Stimulated activated CD4-positive, alpha-beta T cell treated with anti-CD3 and anti-CD28 coated beads, Interleukin-4, amount 100 ng/mL, for 24 hours (primary cell): ENCODE measurements around the gene SLC46A3.
"Not testable (repeated sequence)": the region's sequence is repeated elsewhere in the genome, so short reads cannot be mapped to it uniquely, and the experiment has no call there.

ENCODE experiments used
- DNase-seq: peaks from one replicate; pipeline ENCODE4 v3.0.0-alpha.2; 2020

Gene SLC46A3

DNA sequence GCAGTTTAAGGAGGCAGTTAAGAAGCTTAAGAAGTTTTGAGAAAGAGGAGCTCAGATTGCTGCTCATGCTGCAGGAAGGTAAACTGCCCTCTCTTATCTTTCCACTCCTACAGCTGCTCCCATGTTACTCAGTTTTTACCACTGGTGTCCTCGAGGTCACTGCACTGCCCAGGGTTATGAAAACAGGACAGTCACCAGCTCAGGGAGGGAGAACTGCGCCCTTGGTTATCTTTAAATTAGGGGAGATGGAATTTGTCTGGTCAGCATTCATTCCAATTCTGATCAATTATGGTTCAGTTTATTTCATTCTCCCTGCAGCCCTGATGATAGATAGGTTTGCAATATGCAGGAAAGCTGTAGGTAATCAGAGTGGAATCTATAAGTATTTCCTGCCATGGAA is 10.8 kb upstream of the SLC46A3 start:
- no peak for DNase-seq

DNA sequence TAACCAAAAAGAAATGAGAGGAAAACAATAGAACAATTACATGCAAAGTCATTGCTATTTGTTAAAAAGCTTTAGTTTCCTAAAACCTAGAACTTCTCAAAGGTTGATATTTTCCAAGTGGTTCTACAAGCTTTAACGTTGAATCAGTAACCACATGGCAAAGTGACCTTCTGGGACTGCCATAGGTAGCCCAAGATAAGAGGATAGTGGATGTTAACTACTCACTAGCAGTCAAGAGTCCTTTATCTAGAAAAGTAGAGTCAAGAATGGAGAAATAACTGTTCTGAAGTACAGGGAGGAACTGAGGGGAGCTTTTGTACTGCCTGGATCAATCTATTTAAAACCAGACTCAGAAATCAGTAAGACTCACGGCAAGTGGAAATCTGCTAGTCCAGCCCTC is 9.9 kb upstream of the SLC46A3 start:
- no peak for DNase-seq

DNA sequence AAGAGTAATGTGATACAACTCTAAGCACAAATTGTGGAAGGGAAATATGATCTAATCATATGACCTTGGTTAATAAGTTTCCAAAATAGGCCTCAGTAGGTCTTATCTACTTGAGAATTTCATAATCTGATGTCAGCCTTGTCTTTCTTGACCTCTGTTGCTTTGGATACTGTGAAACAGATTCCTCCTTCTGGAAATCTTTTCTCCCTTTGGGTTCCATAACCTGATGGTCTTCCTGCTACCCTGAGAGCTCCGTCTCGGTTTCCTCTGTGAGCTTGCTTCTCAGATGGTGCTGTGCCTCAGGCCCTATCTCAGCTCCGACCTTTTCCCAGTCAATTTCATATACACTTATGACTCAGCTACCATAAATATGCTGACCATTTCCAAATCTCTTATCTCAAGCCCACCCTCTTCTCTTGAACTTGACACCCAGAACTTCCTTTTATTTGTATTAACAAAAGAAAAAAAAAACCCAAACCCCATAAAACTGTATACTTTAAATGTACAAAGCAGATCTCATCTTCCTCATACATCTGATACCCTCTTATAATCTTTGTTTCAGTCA is 6.4 kb upstream of the SLC46A3 start:
- DNase-seq: no peak

DNA sequence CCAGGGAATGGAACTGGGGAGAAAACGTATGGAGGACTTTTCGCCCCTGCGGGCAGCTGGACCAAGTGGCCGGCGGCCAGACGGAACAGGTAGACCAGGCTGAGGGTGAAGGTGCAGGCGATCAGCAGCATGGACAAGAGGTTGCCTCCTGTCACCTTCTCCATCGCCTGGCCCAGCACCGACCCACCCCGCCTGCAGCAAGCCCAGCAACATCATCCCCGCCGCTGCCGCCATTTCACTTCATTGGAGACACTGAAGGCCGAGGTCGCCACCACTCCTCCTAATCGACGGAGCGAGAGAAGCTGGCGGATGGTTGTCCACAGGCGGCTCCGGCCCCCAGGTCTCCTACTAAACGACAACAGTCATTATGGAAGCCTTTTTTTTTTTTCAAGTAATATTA is 5.0 kb upstream of the SLC46A3 start:
- DNase-seq: no peak

DNA sequence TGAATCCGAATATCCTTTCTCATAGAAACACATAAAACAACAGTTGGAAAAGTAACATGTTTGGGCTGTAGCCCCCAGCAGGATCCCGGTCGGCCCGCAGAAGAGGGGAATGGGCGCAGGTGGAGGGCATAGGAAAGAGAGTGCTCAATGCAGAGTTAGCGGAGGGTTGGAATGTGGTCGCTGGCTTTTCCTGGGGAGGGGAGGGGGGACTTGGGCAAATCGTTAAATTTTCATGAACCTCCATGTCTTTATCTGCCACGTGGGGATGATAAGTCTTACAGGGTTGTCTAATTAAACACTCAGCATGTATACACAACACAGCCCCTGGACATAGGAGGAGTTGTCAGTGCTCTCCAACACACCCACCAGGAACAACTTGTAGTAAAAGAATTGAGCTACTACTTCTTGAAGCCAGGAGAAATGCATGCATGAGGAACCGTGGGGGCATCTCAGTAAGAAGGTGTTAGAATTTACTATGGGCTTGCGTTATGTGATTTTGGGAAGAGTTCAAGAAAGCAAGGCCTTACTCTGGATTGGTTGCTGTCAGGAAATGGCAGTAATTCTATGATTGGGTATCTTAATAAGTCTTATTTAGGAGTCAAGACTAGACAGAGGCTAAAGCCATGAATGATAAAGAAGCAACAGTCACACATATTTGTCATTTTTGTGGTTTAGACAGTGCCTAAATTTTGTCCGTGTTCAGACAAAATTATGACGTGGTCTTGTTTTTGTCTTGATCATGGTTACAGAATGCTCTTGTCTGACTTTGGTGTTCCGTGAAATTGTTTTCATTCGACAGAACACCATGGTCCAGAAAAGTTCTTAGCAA is 671 bp upstream of the SLC46A3 start:
- DNase-seq: no peak

DNA sequence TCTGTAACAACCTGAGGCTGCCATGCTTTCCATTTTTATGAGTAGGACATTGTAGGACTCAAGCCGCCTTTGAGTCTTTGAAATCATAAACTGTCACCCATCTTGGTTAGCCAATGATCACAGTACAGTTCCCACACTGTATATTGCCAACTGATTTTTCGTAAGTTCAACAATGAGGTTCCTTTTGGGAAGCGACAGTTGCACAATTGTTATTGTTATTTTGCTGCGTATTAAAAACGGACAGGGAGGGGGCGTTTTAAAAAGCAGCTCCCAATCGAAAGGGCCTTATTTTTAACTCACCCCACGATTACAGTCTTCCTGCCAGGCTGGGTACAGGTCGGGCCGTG is 601 bp downstream of the SLC46A3 start:
- DNase-seq: no peak

DNA sequence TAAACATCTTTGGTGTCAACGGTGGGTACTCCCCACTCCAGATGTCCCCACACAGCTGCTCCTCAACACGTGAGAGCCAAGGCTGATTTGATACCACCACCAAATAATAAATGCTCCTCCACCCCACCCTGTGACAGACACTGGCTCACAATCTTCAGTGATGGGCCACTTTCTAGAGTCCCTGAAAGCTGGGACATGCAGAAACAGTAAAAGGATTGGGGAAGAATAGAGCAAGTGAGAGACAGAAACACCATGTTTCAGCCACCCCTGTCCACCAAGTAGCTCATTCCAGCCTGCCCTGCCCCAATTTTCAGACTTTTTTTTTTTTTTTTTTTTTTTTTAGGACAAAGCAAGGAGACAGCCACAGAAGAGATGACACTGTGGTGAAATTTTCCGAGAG is 1.6 kb downstream of the SLC46A3 start:
- DNase-seq: no peak

DNA sequence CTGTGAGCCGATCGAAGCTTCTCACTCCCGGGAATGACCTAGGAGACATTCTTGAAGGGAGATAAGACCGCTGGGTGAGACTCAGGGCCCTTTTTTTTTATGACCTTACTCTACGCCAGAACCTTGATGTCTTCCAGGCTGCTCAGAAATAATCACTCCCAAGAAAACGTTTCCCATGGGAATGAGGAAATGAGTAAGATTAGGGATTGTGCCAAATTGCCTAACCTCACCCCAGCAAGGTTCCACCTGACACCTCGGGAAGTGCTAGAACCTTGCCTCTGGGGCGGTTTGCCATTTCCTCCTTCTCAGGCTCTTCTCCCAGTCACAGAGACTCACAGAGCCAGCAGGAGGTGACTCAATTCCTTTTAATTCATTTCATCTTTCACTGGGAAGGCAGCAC is 2.3 kb downstream of the SLC46A3 start:
- DNase-seq: no peak

DNA sequence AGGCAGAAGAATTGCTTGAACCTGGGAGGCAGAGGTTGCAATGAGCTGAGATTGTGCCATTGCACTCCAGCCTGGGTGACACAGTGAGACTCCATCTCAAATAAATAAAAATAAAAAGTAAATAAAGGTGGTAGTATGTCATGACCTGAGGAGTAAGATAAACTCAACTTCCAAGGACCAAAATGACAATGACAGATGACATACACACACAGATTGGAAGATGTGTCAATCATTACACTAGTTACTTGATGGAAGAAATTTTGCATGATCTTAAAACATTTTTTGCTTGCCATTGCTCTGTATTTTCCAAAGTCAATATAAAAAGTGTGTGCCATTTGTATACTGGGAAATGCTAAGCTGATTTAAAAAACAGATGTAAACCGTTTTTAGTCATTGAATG is 4.1 kb downstream of the SLC46A3 start:
- no peak for DNase-seq

DNA sequence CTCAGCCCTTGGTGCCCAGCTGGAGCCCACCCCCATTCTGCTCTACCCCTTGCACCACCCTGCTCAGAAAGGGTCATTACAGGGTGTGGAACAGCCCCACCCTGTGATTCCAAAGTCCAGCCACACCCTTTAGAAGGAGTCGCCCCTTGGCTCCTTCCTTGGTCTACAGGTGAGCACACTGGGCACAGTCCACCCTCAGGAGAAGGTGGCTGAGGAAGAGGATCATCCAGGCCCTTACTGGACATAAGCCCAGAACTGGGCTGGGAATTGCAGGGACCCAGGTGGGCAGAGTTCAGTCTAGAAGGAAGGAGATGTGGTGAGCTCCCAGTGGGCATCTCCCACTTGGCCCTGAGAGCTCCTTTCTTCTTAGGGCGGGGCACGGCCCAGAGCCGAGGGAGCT is 8.6 kb downstream of the SLC46A3 start:
- DNase-seq: no peak

DNA sequence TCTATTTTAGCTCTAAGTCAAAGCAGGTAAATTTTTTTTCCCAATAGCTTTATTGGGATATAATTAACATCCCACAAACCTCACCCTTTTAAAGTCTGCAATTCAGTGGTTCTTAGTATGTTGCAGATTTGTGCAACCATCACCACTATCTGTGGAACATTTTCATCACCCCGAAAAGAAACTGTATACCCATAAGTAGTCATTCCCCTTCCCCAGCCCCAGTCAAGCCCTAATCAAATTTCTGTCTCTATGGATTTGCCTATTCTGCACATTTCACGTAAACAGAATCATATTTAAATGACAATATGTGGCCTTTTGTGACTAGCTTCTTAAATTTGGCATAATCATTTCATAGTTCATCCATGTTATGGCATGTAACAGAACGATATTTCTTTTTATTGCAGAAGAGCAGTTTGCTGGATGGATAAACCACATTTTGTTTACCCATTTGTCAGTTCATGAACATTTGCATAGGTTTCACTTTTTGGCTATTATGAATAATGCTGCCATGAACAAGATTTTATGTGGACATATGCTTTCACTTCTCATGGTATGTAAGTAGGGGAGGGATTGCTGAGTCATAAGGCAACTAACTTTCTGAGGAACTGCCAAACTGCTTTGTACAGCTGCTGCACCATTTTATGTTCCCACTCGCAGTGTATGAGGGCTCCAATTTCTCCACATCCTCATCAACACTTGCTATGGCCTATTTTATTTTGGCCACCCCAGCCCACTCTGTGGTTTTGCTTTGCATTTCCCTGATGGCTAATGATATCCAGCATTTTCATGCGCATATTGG is 10.9 kb downstream of the SLC46A3 start:
- DNase-seq: no peak

DNA sequence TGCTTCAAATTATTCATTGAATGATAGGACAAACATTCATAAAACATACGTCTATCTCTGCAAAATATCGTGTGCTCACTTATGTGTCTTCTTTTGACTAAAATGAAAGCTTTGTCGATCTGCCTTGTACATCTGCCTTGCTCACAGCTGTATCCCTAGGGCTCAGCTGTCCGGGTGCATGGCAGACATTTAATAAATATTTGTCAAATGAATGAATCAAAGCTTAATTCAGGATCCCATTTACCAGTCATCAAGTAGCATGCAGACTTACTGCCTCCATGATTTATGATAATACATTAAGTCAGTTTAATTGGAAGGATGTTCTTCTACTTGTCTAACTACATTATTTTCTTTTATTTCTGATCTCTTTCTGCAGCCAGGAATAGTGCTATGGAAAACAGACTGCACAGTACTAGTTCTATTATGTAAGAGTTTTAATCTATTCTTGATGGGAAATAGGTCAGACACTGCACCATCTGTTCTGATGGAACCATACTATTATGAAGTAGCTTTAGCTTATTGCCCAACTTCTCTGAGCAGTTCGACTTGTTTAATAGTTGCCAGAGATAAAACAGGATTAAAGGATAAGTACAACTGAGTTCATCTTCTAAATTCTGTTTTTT is 13.2 kb downstream of the SLC46A3 start:
- no peak for DNase-seq

DNA sequence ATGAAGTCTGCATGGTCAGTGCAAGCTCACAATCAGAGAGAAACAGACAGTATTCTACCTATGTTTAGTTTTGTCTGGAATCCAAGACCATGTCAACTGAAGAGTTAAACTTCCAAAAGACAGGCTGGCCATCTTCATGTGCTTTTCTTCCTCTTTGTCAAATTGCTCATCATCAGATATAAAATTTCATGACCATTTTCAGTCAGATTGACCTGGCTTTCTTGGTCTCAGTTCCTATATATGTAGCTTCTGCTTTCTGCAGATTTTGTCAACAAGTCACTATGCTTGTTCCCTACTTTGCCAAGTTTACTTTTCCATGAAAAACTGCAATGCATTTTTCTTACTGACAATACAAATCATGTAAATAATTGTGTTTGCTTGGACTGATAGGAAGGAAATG is 13.9 kb downstream of the SLC46A3 start:
- DNase-seq: no peak

DNA sequence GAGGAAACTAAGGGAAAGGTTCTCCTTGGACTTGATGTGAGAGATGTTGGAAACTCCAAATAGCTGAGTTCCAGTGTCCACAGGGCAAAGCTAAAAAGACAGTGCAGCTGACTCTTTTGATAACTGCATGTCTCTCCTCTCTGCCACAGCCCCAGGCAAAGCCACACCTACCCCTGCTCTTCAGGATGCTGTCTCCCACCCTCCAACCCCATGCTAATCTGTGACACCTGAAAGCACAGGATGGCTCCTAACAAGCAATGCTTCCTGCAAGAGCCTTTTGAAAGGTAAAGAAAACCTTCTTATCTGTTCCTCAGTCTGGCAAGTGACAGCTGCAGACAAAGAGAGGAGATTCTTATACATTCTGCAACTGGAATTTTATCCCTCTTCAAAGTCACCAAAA is 14.5 kb downstream of the SLC46A3 start:
- no peak for DNase-seq

DNA sequence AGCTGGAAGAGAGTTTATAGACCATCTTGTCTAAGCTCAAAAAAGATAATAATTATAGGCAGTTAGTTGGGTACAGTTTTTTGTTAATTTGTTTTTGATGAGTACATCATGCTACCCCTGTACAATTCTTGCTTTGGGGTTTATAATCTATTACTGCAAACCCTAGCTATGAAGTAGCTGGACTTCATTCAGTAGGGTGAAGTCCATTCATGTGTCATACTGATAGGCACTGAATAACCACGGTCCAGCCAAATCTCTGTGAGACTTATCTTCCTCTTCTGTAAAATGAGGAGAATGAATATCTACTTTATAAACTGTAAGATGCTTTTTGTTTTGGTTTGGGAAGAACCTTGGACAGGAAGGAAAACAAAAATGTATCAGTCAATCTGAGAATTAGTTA is 19.5 kb downstream of the SLC46A3 start:
- no peak for DNase-seq

DNA sequence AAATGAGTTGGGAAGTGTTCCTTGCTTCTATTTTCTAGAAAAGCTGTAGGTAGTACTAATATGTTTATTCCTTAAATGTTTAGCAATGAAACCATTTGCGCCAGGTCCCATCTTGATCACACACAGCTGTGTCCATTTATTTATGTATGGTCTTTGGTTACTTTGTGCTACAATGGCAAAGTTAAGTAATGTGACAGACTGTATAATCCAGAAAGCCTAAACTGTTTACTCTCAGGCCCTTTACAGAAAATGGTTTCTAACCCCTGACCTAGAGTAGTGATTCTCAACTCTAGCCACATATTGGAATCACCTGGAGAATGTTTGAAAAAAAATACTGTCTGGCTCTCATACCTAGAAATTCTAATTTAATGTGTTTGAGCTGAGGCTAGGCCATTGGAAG is 21.3 kb downstream of the SLC46A3 start:
- no peak for DNase-seq

DNA sequence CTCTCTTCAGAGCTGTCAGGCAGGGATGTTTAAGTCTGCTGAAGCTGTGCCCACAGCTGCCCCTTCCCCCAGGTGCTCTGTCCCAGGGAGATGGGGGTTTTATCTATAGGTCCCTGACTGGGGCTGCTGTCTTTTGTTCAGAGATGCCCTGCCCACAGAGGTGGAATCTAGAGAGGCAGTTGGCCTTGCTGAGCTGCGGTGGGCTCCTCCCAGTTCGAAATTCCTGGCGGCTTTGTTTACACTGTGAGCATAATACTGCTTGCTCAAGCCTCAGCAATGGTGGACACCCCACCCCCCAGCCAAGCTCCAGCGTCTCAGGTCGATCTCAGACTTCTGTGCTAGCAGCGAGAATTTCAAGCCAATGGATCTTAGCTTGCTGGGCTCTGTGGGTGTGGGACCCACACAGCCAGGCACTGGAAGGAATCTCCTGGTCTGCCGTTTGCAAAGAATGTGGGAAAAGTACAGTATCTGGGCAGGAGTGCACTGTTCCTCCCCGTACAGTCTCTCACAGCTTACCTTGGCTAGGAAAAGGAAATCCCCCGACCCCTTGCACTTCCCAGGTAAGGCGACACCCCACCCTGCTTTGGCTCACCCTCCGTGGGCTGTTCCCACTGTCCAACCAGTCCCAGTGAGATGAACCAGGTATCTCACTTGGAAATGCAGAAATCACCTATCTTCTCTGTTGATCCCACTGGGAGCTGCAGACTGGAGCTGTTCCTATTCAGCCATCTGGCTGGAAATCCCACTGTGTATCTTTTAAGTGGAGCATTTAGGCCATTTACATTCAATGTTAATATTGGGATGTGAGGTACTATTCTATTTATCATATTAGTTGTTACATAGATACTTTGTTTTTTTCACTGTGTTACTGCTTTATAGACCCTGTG is 24.9 kb downstream of the SLC46A3 start:
- not testable (repeated sequence) for DNase-seq

DNA sequence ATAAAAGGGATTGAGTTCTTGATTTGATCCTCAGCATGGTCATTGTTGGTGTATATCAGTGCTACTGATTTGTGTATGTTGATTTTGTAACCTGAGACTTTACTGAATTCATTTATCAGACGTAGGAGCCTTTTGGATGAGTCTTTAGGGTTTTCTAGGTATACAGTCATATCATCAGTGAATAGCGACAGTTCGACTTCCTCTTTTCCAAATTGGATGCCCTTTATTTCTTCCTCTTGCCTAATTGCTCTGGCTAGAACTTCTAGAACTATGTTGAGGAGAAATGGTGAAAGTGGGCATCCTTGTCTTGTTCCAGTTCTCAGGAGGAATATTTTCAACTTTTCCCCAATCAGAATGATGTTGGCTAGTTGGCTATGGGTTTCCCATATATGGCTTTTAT is 32.9 kb downstream of the SLC46A3 start:
- no peak for DNase-seq

DNA sequence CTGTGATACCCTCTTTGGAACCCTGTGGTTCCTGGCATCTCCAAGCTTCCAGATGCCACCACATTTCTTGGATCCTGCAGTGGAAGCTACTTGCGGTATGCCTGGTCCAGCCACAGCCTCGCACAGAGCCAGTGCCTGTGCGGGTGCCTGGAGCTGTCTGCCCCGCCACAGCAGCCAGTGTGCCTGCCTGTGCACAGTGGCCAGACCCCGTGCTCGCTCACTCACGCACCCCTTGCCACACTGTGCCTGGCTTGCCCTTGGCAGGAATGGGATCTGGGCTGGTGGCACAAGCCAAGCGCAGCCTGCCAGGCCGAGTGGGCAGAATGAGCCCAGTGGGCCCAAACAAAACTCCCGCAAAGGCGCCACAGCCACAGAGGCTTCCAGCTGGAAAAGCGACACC is 33.7 kb downstream of the SLC46A3 start:
- DNase-seq: no peak

DNA sequence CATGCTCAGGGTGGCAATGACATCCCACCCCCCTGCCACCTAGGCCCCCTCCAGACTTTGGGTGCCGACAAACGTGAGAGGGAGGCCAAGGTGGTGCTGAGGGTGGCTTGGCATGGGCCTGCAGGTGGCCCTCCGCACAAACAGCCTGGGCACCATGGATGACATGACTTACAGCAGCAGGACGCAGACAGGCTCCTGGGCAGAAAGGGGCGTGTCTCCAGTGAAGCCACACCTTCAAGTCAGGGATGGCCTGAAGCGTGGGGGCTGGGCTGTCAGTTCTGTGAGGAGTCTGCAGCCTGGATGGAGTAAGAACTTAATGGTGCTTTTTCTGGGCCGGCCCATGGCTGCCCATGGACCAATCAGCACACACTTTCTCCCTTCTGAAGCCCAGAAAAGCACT is 34.5 kb downstream of the SLC46A3 start:
- no peak for DNase-seq

DNA sequence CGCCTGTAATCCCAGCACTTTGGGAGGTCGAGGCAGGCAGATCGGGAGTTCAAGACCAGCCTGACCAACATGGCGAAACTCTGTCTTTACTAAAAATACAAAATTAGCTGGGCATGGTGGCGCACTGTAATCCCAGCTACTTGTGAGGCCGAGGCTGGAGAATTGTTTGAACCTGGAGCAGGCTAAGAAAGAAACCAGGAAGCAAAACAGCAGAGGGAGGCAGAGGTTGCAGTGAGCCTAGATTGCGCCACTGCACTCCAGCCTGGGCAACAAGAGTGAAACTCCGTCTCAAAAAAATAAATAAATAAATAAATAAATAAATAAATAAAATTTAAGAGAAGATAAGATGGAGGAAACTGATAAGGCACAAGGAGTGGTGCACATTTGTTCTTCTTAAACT is 35.6 kb downstream of the SLC46A3 start:
- DNase-seq: not testable (repeated sequence)

DNA sequence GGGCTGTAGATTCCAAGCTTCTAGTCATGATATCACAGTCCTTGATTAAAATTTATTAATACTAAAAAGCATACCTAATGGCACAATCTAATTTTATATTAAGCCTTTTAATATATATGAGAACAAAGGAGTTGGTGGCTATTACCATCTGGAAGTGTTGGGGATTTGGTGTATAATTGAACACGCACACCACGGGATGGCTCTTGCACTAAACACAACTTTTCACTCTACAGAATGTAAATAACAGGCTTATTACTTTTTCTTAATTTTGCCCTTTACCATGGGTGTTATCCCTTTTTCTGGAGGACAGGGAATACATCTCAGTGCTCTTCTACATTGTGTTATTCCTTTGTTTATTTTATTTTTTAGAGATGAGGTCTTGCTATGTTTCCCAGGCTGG is 38.2 kb downstream of the SLC46A3 start:
- DNase-seq: no peak

DNA sequence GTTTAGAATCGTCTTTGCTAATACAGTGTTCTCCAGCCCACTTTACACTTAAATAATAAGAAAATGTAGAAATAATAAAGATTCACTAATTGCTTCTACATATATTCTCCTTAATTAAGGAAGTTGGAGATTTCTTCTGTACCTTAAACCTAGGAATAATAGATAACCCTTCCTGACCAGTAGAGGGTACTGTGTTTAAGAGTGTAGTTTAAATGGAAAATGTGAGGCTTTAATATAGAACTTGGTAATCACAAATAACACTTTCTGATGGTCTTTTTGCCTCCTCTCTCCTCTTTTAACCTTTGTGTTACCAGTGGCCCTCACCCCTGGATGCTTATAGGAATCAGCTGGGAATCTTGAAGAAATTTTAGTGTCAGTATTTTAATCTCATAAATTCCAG is 39.1 kb downstream of the SLC46A3 start:
- DNase-seq: no peak
